GM21619 (cell line): ENCODE results near the gene TANC1.

ENCODE experiments used
- ATAC-seq: cut with Tn5 transposase; IDR thresholded peaks from one replicate; pipeline ENCODE4 v1.9.1; 2021; ENCODE audit not compliant: unreplicated experiment

TANC1 gene

DNA sequence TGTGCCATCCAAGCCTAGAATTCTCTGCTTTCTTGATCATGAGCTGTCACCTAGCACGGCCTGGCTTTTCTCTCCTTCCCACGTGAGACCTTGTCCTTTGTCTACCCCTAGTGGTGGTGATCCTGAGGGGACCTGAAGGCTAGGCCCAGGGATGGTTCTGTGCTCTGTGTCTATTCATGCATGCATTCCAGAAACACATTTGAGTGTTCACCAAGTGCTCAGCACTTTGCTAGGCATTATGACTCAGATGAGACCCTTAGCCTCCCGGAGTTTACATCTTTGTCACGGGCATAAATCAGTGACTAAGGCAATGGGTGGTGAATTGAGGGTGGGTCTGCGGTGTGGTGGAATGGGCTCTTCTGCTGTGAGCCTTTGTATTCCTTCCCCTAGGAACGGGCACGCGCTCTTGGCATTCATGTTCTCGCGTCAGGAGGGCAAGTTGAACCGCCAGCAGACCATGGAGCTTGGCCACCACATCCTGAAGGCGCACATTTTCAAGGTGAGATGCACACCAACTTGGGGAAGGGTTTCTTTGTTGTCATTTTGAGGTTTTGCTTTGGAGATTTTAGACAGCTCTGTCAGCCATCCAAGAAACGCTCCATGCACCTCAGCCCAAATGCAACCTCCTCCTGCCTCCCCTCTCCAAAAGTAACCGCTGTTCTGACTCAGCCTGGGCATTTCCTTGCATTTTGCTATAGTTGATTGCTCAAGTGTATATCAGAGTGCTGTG lies 217.1 kb downstream of the TANC1 start:
- ATAC-seq: peak; percentile 54

DNA sequence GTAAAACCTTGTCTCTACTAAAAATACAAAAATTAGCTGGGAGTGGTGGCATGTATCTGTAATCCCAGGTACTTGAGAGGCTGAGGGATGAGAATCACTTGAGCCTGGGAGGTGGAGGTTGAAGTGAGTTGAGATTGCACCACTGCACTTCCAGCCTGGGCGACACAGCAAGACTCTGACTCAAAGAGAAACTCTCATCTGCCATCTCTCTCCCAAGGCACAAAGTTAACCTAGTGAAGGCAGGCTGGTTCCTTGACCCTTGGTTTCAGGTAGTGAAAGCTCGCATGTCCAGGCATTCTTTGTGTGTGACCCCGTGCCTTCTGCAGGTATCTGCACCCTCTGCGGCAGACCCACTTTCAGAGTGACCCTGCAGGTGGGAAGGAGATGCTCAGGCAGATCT lies 218.0 kb downstream of the TANC1 start:
- no peak for ATAC-seq

DNA sequence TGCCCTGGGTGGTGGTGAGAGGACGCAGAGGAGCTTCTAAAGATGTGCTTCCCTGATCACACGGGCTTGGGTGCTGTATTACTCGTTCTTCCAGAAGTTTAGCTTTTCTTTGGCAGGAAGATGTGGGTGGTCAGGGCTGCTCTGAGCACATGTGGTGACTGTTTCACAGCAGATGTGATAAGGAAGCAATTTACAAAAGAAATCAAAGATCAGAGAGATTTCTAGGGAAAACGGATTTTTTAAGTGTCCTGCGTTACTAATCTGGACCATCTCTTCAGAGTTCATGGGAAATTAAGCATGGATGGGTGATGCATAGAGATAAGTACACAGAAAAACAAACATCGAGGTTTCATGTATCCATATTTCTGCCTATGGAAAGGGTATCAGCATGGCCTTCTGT lies 218.7 kb downstream of the TANC1 start:
- ATAC-seq: no peak

DNA sequence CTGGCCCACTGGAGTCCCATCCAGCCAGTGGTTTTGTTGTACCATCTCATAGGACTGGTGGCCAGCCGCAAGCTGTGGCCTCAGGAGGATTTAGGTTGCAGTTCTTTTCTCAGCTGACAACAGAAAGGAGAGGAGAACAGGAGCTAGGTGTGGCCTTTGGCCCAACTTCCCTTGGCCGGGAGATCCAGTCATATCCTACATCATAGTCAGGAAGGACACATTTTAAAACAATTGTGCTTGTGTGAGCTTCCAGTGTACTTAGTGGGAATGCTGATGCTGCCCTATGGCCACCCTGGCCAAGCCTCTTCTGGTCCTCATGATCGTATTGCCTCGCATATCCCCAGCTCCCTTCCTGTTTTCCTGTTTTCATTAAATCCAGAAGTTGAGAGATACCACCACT lies 220.0 kb downstream of the TANC1 start:
- ATAC-seq: no peak

DNA sequence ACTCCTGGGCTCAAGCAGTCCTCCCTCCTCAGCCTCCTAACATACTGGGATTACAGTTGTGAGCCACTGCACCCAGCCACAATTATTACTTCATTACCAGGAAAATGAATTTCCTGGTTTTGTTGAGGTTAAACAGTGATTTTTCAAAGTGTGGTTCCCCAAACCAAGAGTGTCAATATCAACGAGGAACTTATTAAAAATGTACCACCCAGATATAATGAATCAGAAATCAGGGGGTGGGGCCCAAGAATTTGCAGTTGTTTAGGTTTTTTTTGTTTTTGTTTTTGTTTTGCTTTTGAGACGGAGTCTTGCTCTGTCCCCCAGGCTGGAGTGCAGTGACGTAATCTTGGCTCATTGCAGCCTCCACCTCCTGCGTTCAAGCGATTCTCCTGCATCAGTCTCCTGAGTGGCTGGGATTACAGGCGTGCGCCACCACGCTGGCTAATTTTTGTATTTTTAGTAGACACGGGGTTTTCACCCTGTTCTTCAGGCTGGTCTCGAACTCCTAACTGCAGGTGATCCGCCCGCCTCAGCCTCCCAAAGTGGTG lies 224.0 kb downstream of the TANC1 start:
- no peak for ATAC-seq

DNA sequence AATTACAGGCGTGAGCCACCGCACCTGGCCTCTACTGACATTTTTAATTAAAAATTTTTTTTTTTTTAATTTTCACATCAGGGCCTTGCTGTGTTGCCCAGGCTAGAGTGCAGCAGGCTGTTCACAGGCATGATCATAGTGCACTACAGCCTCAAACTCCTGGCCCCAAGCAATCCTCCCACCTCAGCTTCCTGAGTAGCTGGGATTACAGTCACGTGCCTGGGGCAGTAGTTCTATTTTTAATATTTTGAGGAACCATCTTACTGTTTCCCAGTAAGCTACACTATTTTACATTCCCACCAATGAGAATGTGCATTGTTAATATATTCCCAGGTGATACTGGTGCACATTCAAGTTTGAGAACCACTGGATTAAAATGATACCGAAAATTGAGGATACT lies 225.4 kb downstream of the TANC1 start:
- ATAC-seq: no peak

DNA sequence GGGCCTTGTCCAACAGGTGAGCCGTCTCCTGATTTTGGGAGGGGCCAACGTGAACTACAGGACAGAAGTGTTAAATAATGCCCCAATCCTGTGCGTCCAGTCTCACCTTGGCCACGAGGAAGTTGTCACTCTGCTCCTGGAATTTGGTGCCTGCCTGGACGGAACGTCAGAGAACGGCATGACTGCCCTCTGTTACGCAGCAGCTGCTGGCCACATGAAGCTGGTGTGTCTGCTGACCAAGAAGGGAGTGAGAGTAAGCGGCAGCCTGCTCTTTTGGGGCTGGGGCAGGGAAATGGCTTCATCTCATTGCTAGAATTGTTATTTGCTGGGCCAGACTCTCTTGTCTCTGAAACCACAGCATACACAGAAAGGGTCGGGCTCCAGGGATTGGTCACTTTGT lies 225.8 kb downstream of the TANC1 start:
- no peak for ATAC-seq

DNA sequence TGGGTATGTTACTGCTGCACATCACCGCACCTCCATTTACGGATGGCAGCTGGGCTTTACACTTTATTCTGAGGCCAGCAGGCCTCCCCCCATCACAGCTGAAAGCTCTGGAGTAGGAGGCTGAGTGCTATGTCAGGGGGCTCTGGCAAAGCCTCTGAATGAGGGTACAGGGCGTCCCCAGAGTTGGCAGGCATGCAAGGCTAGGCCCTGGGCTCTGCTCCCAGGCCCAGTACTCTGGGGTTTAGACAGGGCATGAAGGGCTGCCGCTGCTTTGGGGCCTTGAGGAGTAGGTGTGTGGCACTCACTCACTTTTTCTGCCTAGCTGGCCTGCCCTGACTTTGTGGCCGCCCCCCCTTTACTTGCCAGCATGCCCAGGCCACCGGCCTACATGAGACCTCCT lies 227.3 kb downstream of the TANC1 start:
- no peak for ATAC-seq

DNA sequence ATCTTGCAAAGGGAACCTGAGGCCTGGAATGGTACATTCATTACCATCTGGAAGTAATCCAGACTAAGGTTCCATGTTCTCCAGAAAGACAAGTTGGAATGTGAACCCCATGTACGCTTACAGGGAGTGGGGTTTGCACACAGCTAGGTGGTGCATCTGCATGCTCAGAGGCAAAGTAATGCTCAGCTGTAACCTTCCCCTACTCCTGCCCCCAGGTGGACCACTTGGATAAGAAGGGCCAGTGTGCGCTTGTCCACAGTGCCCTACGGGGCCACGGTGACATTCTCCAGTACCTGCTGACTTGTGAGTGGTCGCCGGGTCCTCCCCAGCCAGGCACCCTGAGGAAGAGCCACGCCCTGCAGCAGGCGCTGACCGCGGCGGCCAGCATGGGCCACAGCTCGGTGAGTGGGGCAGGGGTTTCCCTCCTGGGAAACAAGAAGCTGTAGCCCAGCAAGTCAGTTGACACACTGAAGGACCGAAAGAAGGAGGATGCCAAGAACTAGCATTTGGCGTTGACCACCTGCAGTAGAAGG lies 228.0 kb downstream of the TANC1 start:
- no peak for ATAC-seq

DNA sequence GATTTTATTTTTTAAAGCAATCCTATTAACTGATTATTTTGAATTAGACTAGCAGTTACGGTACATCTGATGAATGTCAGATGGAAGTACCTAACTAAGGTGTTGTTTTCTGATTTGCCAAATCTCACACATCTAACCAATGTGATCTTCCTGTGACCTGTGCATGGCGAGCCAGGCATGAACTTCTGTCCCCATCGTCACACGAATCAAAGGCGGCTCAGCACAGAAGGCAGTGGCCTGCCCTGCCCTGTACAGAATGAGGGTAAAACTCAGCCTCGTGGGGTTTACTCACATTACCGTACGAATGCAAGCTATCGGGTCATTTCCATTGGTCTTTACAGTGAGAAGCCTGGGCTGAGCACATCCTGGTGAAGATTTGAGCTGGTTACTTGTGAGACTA lies 230.8 kb downstream of the TANC1 start:
- no peak for ATAC-seq

DNA sequence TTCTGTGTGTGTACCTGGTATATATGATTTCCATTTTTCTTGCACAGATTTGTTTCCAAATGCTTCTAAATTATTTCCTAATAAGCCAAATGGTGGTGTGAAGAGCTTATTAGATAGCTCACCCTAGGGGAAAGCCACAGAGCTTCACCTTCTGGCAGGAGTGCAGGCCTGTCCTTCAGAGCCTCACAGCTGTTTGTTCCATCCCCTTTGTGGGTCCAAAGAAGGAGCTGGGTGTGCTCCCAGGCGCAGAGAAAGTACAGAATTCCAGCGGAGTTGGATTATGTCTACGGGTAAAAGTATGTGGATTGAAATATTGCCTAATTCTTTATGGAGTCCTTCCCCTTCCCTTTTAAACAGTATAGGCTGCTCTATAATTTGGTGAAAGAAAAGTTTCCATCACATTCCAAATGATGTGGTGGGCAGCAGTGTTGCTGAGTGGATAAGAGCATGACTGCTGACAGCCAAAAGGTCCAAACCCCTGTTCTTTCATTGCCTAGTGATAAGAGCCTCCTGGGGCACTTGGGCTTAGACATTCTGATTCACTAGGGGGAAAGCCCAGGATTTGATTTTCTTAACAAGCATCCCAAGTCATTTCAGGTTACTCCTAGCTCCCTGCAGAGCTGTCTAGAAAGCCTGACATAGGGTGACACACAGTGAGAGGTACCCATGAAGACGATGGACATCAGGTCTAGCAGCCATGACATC lies 231.5 kb downstream of the TANC1 start:
- ATAC-seq: no peak

DNA sequence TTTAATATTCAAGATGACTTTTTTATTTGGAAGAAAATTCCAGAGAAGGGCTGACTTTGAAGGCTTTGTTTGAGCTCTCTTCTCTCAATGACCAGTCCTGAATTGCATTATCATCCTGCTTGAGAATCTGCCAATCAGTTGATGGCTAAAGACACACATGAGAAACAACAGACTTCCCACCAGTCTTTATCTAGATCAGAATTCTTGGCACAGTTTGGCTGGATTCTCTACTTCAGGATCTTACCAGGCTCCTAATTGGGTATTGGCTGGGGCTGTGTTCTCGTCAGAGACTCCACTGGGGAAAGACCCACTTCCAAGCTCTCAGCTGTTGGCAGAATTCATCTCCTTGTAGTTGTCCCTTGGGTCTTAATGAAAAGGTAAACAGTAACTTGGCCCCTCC lies 232.1 kb downstream of the TANC1 start:
- ATAC-seq: no peak

DNA sequence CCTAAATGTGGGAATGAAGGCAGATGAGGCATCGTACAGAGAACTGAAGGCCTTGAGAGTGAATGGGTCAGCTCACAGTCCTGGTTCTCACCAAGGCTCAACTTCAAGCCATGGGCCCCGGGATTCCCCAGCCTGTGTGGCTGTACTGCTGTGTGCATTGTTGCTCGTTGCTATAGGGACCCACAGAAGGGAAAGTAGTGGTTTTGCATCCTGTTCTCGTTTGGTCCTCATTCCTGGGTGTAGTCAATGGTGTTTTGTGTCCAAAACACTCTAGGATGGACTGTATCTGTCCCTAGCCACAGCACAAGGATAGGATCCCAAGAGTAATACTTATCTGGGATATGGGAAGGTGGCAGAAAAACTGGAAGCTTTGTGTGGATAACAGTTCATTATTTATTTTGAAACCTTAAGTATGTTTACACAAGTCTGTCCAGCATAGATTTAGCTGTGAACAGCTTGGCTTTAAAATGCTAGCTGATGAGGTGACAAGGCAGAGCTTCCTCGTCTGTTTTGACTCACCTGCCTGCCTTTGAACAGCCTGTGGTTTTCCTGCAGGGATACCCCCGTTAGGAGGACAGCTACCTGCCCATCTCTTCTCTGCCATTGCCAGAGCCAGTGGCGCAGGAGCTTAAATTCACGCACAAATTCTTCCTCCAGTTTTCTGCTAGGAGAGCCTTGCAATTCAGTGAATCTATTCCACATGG lies 233.1 kb downstream of the TANC1 start:
- peak; percentile 98 for ATAC-seq

DNA sequence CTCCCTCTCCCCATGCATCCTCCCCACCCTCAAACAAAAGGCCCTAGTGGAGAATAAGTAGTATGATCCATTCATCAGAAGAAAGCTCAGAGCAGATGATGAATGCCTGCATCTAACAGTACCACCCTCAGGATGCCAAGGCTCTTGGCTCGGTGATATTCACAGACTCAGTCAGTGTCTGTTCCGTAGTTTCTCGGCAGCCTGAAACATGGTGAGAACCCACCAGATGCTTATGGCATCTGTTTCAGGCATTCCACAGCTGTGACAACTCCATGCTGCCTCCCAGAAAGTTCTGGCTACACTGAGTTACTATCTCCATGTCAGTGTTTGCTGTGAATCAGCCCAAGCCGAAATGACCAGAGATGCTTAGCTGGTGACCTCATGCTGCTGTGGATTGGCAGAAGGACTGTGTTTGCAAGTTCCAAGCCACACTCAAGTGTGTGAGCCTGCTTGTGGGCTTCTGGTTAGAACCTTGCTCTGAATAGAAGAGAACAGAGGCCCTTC lies 234.2 kb downstream of the TANC1 start:
- no peak for ATAC-seq

DNA sequence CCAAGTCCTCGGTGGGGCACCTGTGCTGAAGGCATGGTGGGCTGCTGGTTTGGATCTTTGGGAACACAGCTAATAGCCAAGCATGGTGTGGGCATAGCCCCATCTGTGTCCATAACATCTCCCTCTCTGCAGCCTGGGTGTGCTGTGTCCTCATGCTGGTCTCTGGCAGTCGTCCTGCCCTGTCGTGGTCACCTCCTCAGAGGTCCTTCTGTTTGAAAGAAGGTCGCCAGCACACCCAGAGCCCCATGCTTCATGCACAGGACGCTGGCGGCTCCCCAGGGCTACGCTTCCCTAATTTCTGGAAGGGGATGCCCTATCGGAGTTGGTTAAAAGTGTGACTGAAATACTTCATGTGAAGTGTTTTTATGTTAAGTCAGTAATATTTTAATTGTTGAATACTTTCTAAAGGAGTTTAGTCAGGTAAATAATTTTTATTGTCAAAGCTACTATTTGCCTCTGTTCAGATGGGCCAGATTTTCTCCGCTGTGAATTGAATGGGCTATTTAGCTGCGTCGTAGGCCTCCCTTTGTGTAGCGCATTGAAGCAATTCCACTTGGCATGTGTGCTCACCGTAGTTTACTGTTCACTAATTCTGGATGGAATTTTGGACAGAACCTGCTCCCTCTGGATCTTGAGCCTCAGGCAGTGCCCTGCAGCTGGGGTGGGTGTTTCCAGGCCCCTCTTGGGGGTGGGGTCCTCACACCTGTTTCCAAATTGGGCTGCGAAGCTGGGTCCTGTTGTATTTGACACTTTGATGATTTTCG lies 236.1 kb downstream of the TANC1 start:
- no peak for ATAC-seq

DNA sequence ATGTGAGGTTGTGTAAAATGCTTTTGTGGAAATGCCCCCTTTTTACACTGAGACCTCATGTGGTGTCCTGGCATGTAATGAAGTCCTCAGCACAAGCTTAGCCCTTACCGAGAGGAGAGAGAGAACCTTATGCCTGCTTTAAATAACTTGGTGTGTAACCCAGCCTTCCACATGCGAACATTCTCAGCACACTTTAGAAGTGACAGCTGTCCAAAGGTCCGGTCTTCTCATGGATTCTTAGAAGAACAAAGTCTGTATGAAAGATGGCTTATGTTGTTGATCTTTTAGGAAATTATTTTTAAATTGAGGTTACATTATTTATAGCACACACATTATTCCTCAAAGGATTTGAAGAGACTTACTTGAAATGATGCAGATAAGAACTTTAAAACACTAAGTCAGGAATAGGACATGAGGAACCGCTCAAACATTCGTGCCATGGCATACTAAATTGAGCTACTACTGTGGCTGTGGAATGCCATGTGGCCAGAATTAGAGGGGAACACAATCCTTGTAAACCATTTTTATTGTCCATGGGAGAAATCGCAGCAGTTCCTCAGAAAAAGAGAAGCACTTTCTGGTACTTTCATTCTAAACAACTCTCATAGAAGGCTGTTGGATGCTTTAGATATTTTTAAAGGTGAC lies 238.4 kb downstream of the TANC1 start:
- no peak for ATAC-seq

DNA sequence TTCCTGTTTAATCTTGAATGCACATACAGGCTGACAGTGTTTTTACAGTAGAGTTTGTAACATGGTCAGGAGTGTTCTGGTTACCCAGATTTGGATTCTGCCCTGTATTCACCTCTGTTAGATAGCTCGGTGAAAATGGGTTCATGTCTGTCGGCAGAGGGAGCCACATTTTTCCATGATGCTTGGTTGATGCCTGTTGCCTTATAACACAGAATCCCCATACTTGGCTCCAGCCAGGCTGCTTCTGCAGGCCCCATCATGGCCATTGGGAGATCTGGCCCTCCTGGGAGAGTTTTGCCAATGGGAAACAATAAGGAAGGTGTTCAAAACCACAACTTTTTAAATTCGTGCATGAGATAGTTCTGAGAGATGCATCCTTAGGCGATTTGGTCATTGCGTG lies 240.0 kb downstream of the TANC1 start:
- ATAC-seq: no peak

DNA sequence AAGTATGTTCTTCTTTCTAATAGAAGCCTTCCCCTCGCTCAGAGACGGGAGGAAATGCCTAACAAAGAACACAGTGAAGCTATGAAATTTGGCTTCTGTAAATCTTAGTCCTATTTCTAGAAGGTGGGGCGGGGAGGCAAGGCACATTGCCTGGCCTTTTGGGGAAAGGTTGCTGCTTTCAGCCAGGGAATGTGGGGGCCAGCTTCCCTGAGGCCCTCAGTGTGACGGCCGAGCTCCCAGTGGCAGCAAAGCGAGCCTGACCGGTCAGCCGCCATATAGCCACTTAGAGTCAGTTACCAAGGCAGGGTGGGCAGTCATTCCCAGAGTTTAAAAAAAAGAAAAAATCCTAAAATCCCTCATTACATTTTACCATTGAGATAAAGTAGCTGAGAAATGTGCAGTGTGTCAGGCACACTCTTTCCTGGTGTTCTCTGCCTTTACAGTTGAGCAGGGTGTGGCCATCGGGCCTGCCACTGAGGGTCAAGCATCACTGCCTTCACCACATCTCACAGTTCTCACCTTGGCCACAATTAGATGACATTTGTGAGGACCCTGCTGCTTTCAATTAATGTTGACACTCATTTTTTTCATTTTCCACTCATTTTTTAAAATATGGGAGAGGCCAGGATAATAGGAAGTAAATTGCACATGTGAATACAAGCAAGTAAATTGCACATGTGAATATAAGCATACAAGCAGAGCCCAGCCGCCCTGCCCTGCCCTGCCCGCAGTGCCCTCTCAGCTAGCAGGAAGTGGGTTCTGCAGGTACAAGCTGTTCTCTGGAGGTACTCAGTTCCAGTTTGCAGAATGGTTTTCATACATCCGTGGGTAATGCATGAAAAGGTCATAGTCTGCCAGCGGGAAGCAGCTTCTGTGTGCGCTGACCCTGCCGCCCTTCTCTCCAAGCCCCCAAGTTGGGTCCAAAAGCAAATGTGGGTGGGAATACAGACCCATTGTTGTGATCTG lies 241.2 kb downstream of the TANC1 start:
- ATAC-seq: peak; percentile 92
